Central memory CD8-positive, alpha-beta T cell (primary cell): ENCODE results near the gene SASS6.
A peak's percentile ranks its signal among the peaks of the same experiment; 100 is the strongest.

Experiments used
- ATAC-seq: fragments of 150-1000 bp; cut with Tn5 transposase; replicated peaks from 2 replicates; pipeline ENCODE4 v1.10.0; 2022; ENCODE audit warnings: mild to moderate bottlenecking, moderate FRiP score, moderate number of reproducible peaks; ENCODE audit not compliant: poor library complexity, severe bottlenecking; ENCODE audit errors: extremely low read depth
- DNase-seq, 2 donors: peaks; one replicate each; pipeline ENCODE4 v3.0.0; 2021; ENCODE audit warnings: low spot score in 2 of 2
- H3K27ac Mint-ChIP-seq: one replicate; pipeline ENCODE4 v1.8.0; 2022; ENCODE audit warnings: low read depth, mild to moderate bottlenecking, moderate library complexity, mixed read lengths
- H3K27me3 Mint-ChIP-seq: one replicate; pipeline ENCODE4 v1.8.0; 2022; ENCODE audit warnings: mixed read lengths
- H3K36me3 Mint-ChIP-seq: one replicate; pipeline ENCODE4 v1.8.0; 2022; ENCODE audit warnings: mild to moderate bottlenecking, moderate library complexity, mixed read lengths; ENCODE audit not compliant: insufficient read depth
- H3K4me1 Mint-ChIP-seq: one replicate; pipeline ENCODE4 v1.8.0; 2022; ENCODE audit warnings: mixed read lengths
- H3K4me3 Mint-ChIP-seq: one replicate; pipeline ENCODE4 v1.8.0; 2022; ENCODE audit warnings: mild to moderate bottlenecking, moderate library complexity, mixed read lengths
- H3K9me3 Mint-ChIP-seq: one replicate; pipeline ENCODE4 v1.8.0; 2022; ENCODE audit warnings: mixed read lengths

The SASS6 gene

GRCh38 chr1:100142343-100142742 lies 9.6 kb upstream of the SASS6 start:
- ATAC-seq (no peak), DNase-seq (no peak)
- H3K27ac Mint-ChIP-seq: peak overlapping the region; percentile 59
- no peaks in the 10 kb centered on the region for H3K27me3 Mint-ChIP-seq
- H3K4me1 Mint-ChIP-seq: peaks cover 6% of the 10 kb centered on the region
- H3K4me3 Mint-ChIP-seq: no peak overlapping the region
- H3K36me3 Mint-ChIP-seq: peaks cover 69% of the 10 kb centered on the region
- no peaks in the 10 kb centered on the region for H3K9me3 Mint-ChIP-seq

DNA sequence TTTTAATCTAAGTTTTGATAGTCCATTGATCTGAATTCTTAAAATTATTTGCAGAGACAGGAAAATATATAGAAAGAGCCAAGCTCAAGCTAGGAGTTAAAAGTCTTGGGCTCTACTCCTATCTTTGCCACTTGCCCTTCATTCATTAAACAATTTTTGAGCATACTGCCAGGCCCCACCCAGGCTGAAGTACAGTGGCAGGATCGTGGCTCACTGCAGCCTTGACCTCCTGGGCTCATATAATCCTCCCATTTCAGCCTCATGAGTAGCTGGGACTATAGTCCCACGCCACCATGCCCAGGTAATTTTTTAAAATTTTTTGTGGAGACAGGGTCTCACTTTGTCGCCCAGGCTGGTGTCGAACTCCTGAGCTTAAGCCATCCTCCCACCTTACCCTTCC lies 8.5 kb upstream of the SASS6 start:
- Mint-ChIP-seq H3K4me1 (peaks cover 6% of the 10 kb centered on the region), H3K27ac (peak overlapping the region; percentile 59), H3K4me3 (no peak overlapping the region), H3K9me3 (no peaks in the 10 kb centered on the region), H3K27me3 (no peaks in the 10 kb centered on the region), H3K36me3 (peaks cover 64% of the 10 kb centered on the region)
- DNase-seq (no peak), ATAC-seq (no peak)

GRCh38 chr1:100137602-100138001 lies 4.9 kb upstream of the SASS6 start:
- no peaks in the 10 kb centered on the region for H3K27me3 Mint-ChIP-seq
- H3K4me1 Mint-ChIP-seq: peaks cover 22% of the 10 kb centered on the region
- peaks cover 48% of the 10 kb centered on the region for H3K36me3 Mint-ChIP-seq
- no peaks in the 10 kb centered on the region for H3K9me3 Mint-ChIP-seq
- ATAC-seq (no peak), DNase-seq (no peak)
- no peak overlapping the region for H3K27ac Mint-ChIP-seq
- no peak overlapping the region for H3K4me3 Mint-ChIP-seq

DNA sequence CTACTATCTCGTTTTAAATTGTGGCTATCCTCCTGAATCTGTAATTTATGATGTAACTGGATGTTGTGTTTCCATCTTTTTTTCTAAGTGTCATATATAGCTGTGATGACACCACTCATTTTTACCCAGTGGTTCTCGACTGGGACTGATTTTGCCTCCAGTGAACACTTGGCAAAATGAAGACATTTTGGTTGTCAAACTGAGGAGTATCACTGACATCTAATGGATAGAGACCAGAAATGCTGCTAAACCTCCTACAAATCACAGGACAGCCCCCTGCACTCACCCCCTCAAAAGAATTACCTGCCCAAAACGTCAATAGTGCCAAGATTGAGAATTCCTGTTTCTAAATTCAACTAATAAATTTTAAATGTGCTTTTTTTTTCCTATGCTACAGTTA lies 2.1 kb upstream of the SASS6 start:
- no peak for ATAC-seq
- H3K4me3 Mint-ChIP-seq: no peak overlapping the region
- DNase-seq: no peak
- H3K36me3 Mint-ChIP-seq: peaks cover 28% of the 10 kb centered on the region
- peaks cover 25% of the 10 kb centered on the region for H3K4me1 Mint-ChIP-seq
- H3K9me3 Mint-ChIP-seq: no peaks in the 10 kb centered on the region
- H3K27me3 Mint-ChIP-seq: no peaks in the 10 kb centered on the region
- no peak overlapping the region for H3K27ac Mint-ChIP-seq

DNA sequence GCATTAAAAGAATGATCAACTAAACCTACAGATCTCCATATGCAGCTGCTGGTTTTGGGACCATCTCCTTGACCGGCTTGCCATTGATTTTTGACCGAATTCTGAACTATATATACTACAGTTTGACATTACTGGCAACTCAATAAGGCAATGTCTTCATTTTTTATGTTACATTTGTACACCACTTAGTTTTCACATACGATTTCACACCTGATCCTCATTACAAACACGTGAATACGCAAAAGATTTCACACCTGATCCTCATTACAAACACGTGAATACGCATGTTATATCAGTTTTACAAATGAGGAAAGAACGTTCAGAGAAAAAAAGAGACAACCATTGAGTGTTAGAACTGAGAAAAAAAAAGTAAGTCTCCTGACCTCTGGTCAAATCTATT lies 1.1 kb downstream of the SASS6 start:
- no peak for DNase-seq
- H3K36me3 Mint-ChIP-seq: peaks cover 8% of the 10 kb centered on the region
- no peak overlapping the region for H3K27ac Mint-ChIP-seq
- H3K27me3 Mint-ChIP-seq: no peaks in the 10 kb centered on the region
- no peak for ATAC-seq
- H3K9me3 Mint-ChIP-seq: no peaks in the 10 kb centered on the region
- H3K4me3 Mint-ChIP-seq: peak overlapping the region; percentile 98
- peaks cover 25% of the 10 kb centered on the region for H3K4me1 Mint-ChIP-seq

DNA sequence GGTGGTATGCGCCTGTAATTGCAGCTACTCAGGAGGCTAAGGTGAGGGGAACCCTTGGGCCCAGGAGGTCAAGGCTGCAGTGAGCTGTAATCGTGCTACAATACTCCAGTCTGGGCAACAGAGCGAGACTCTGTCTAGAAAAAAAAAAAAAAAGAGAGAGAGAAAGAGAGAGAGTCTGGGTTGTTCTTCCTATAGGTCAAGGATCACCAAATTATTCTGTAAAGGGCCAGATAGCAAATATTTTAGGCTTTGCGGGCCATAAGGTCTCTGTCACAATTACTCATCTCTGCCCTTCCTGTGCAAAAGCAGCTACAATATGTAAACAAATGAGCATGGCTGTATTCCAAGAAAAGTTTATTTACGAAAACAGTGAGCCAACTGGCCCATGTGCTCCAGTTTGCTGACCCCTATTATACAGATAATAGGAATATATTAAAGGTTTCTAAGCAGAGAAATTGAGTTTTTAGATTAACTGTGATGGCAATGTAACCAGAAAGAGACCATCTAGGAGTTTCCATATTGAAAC lies 2.1 kb downstream of the SASS6 start:
- Mint-ChIP-seq H3K36me3 (peaks cover 8% of the 10 kb centered on the region), H3K4me1 (peaks cover 25% of the 10 kb centered on the region), H3K9me3 (no peaks in the 10 kb centered on the region), H3K27ac (no peak overlapping the region), H3K4me3 (no peak overlapping the region), H3K27me3 (no peaks in the 10 kb centered on the region)
- DNase-seq (no peak), ATAC-seq (no peak)

DNA sequence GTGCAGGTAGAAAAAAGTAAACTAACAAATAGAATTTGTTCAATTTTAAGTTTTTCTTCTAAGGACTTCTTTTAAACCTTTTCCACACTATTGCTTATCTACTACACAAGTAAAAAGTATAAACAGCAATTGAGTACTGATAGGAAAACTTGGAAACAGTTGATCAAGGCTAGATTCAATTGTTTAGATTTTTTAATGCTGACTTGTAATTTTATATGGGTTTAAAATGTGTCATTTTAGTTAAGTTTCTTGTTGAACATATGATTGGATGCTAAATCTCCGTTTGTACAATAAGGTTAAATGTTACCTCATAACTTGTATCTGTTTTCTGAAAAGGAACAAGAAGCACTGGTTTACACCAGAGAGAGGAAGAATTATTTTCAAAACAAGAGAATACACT lies 5.5 kb downstream of the SASS6 start:
- DNase-seq (no peak), ATAC-seq (no peak)
- no peak overlapping the region for H3K4me3 Mint-ChIP-seq
- H3K27me3 Mint-ChIP-seq: no peaks in the 10 kb centered on the region
- H3K9me3 Mint-ChIP-seq: no peaks in the 10 kb centered on the region
- H3K4me1 Mint-ChIP-seq: peaks cover 7% of the 10 kb centered on the region
- no peaks in the 10 kb centered on the region for H3K36me3 Mint-ChIP-seq
- H3K27ac Mint-ChIP-seq: no peak overlapping the region

GRCh38 chr1:100122177-100122576 lies 10.6 kb downstream of the SASS6 start:
- H3K36me3 Mint-ChIP-seq: peaks cover 6% of the 10 kb centered on the region

DNA sequence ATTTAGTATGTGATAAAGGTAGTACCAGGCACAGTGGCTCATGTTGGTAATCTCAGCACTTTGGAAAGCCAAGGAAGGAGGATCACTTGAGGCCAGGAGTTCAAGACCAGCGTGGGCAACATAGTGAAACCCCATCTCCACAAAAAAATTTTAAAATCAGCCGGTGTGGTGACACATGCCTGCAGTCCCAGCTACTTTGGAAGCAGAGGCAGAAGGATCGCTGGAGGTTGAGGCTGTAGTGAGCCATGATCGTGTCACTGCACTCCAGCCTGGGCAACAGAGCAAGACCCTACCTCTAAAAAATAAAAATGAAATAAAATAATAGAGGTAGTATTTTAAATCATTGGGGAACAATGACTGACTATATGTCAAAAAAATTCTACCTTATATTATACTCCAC lies 17.2 kb downstream of the SASS6 start:
- no peak overlapping the region for H3K27ac Mint-ChIP-seq

More at GRCh38 chr1:100122177-100122576, 10.6 kb downstream of the SASS6 start:
- Mint-ChIP-seq H3K9me3 (no peaks in the 10 kb centered on the region), H3K27me3 (no peaks in the 10 kb centered on the region), H3K4me1 (no peaks in the 10 kb centered on the region), H3K27ac (no peak overlapping the region), H3K4me3 (no peak overlapping the region)
- DNase-seq (no peak), ATAC-seq (no peak)

GRCh38 chr1:100109554-100110066 lies 23.1 kb downstream of the SASS6 start:
- ATAC-seq (no peak), DNase-seq (no peak)
- H3K27ac Mint-ChIP-seq: no peak overlapping the region
- H3K4me3 Mint-ChIP-seq: no peak overlapping the region
- no peaks in the 10 kb centered on the region for H3K9me3 Mint-ChIP-seq
- peaks cover 24% of the 10 kb centered on the region for H3K36me3 Mint-ChIP-seq
- H3K4me1 Mint-ChIP-seq: no peaks in the 10 kb centered on the region
- H3K27me3 Mint-ChIP-seq: no peaks in the 10 kb centered on the region

More for the DNA sequence above, 17.2 kb downstream of the SASS6 start:
- DNase-seq (no peak), ATAC-seq (no peak)
- Mint-ChIP-seq H3K4me1 (no peaks in the 10 kb centered on the region), H3K4me3 (no peak overlapping the region), H3K27me3 (no peaks in the 10 kb centered on the region), H3K36me3 (peaks cover 10% of the 10 kb centered on the region), H3K9me3 (no peaks in the 10 kb centered on the region)

DNA sequence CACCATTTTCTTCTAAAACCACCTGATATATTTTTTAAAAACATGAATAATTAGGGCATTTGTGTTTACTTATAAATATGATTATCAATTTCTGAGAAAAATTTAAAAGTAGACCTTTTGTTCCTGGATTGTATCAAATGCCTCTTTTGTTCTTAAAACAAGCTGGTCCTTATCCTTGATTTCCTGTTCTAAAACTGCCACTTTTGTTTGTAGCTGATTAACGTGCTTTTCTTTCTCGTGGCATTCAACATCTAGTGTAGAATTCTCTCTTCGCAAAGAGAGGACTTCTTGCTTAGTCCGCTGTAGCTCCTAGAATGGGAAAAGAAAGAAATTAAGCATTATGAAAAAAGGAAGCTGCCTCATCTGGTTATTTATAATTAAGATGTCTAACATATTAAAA lies 25.0 kb downstream of the SASS6 start:
- Mint-ChIP-seq H3K27ac (no peak overlapping the region), H3K9me3 (no peaks in the 10 kb centered on the region), H3K4me3 (no peak overlapping the region), H3K27me3 (no peaks in the 10 kb centered on the region), H3K36me3 (peaks cover 35% of the 10 kb centered on the region), H3K4me1 (no peaks in the 10 kb centered on the region)
- no peak for ATAC-seq
- DNase-seq: no peak

DNA sequence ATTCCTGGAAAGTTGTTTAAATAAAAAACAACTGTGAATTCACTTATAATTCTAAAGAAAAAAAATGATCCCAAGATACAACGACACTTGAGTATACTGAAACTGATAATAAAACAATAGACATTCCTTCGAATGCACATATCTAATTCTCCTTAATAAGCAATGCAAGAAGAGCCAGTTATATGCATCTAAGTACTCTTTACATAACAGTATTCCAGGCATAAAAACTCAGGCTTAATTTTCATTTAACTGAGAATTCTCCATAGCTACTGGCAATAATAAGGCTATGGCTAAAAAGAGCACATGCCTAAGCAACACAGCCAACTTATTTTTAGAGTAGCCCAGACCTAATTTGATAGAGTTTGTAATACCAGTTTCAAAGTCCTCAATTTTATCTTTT lies 31.2 kb downstream of the SASS6 start:
- H3K4me3 Mint-ChIP-seq: no peak overlapping the region
- H3K27me3 Mint-ChIP-seq: no peaks in the 10 kb centered on the region
- no peaks in the 10 kb centered on the region for H3K9me3 Mint-ChIP-seq
- H3K36me3 Mint-ChIP-seq: peaks cover 30% of the 10 kb centered on the region
- H3K4me1 Mint-ChIP-seq: no peaks in the 10 kb centered on the region
- ATAC-seq (no peak), DNase-seq (no peak)
- no peak overlapping the region for H3K27ac Mint-ChIP-seq

GRCh38 chr1:100100202-100100601 lies 32.5 kb downstream of the SASS6 start:
- Mint-ChIP-seq H3K27ac (peak overlapping the region; percentile 71), H3K4me3 (no peak overlapping the region), H3K9me3 (no peaks in the 10 kb centered on the region), H3K4me1 (no peaks in the 10 kb centered on the region), H3K27me3 (no peaks in the 10 kb centered on the region), H3K36me3 (peaks cover 21% of the 10 kb centered on the region)
- ATAC-seq: no peak
- DNase-seq: no peak
